Activated naive CD4-positive, alpha-beta T cell treated with anti-CD3 and anti-CD28 coated beads, Interleukin-2, amount 10 ng/mL, durations not matched to agents 7 days and 5 days (primary cell): ENCODE data around the gene ZNF771.
A peak's percentile ranks its signal among the peaks of the same experiment; 100 is the strongest.

Experiments used
- CTCF ChIA-PET: fragments of 350-600 bp; sonication (Branson Sonifier 250); formaldehyde crosslinking; loops from one replicate; lab custom pipeline; 2021; ENCODE audit warnings: antibody characterized with exemption; lab: Charles Lee
- DNase-seq: peaks from one replicate; pipeline ENCODE4 v3.0.0-alpha.2; 2020
- H3K27ac Mint-ChIP-seq: one replicate; pipeline ENCODE4 v1.8.0; 2021; ENCODE audit warnings: mild to moderate bottlenecking, moderate library complexity, mixed read lengths
- H3K27me3 Mint-ChIP-seq: one replicate; pipeline ENCODE4 v1.8.0; 2021; ENCODE audit warnings: mild to moderate bottlenecking, mixed read lengths
- H3K36me3 Mint-ChIP-seq: one replicate; pipeline ENCODE4 v1.8.0; 2021; ENCODE audit warnings: mixed read lengths
- H3K4me1 Mint-ChIP-seq: one replicate; pipeline ENCODE4 v1.8.0; 2021; ENCODE audit warnings: mixed read lengths
- H3K4me3 Mint-ChIP-seq: one replicate; pipeline ENCODE4 v1.8.0; 2021; ENCODE audit warnings: mild to moderate bottlenecking, moderate library complexity, mixed read lengths
- H3K9me3 Mint-ChIP-seq: one replicate; pipeline ENCODE4 v1.8.0; 2021; ENCODE audit warnings: mixed read lengths

Gene ZNF771

DNA sequence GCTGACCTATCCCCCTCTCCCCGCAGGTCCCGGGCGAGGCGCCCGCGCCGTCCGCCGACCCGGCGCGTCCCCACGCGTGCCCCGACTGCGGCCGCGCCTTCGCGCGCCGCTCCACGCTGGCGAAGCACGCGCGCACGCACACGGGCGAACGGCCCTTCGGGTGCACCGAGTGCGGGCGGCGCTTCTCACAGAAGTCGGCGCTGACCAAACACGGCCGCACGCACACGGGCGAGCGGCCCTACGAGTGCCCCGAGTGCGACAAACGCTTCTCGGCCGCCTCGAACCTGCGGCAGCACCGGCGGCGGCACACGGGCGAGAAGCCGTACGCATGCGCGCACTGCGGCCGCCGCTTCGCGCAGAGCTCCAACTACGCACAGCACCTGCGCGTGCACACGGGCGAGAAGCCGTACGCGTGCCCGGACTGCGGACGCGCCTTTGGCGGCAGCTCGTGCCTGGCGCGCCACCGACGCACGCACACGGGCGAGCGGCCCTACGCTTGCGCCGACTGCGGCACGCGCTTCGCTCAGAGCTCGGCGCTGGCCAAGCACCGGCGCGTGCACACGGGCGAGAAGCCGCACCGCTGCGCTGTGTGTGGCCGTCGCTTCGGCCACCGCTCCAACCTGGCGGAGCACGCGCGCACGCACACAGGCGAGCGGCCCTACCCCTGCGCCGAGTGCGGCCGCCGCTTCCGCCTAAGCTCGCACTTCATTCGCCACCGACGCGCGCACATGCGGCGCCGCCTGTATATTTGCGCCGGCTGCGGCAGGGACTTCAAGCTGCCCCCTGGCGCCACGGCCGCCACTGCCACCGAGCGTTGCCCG, 10.3 kb downstream of the ZNF771 start:
- CTCF ChIA-PET: interaction anchor here (0.7 to 1.4 kb wide), 5 partner anchors 8 to 198 kb away, joined by 3 to 14 read pairs (median 4); partner anchors contain the start of genes DCTPP1 and ZNF771
- peak overlapping the region; percentile 86 for H3K27ac Mint-ChIP-seq

DNA sequence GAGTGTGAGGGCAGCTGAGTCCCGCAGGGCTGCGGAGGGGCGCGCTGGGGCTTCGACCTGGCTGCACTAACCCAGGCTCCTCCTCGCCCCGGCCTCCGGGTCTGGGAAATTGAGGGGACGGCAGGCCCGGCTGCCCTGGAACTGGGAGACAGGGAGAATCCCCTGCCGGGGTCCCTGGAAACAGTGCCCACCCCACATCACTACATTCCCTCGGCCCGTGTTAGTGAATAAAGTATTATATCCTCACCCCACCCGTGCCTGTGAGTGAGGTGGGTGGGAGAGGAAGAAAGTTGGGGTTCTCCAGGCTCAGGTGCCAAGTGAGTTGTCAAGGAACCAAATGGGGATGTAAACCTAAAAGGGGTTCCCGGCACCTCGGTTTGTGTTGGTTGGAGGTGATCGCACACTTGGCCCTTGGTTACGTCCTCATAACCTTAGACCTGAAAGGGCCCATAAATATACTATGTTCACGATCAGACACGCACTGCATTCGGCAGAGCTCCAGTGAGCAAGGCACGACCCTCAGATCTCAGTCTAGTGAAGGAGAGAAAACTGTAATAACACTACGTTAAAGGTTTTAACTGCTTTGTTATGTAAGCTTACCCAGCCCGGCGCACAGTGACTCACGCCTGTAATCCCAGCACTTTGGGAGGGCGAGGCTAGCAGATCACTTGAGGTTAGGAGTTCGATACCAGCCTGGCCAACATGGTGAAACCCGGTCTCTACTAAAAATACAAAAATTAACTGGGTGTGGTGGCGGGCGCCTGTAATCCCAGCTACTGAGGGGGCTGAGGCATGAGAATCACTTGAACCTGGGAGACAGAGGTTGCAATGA, 11.2 kb downstream of the ZNF771 start:
- H3K9me3 Mint-ChIP-seq: no peaks in the 10 kb centered on the region
- peaks cover 35% of the 10 kb centered on the region for H3K4me1 Mint-ChIP-seq
- no peaks in the 10 kb centered on the region for H3K27me3 Mint-ChIP-seq
- CTCF ChIA-PET: interaction anchor here (0.7 to 2.2 kb wide), 6 partner anchors 9 to 197 kb away, joined by 3 to 14 read pairs (median 6); partner anchors contain the start of genes DCTPP1 and ZNF771
- H3K36me3 Mint-ChIP-seq: peaks cover 27% of the 10 kb centered on the region
- no peak for DNase-seq
- peak overlapping the region; percentile 59 for H3K4me3 Mint-ChIP-seq
- peak overlapping the region; percentile 86 for H3K27ac Mint-ChIP-seq

More for the DNA sequence above, 10.3 kb downstream of the ZNF771 start:
- Mint-ChIP-seq H3K27me3 (no peaks in the 10 kb centered on the region), H3K36me3 (peaks cover 26% of the 10 kb centered on the region), H3K9me3 (no peaks in the 10 kb centered on the region), H3K4me1 (peaks cover 35% of the 10 kb centered on the region), H3K4me3 (peak overlapping the region; percentile 59)
- peak; percentile 92 for DNase-seq

DNA sequence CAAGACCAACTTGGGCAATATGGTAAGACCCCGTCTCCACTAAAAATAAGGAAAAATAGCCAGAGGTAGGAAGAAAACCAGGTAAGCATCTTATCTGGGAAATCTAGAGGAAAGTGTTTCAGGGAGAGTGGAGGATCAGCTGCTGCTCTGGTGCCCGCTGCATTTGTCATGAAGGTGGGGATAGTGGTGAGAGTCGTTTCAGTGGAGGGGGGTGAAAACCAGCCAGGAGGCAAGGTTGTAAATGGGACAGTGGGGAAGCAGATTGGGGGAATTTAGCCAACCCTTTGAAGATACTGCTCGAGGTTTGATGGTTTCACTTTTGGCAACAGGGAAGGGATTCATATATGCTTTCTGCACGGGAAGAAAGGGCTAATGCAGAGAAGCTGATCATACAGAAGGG, 13.6 kb downstream of the ZNF771 start:
- H3K4me1 Mint-ChIP-seq: peaks cover 34% of the 10 kb centered on the region
- CTCF ChIA-PET: interaction anchor here (0.8 to 1.5 kb wide), 3 partner anchors 9 to 151 kb away, joined by 3 to 5 read pairs (median 4); partner anchors contain the start of gene DCTPP1
- peaks cover 32% of the 10 kb centered on the region for H3K36me3 Mint-ChIP-seq
- H3K27me3 Mint-ChIP-seq: no peaks in the 10 kb centered on the region
- H3K4me3 Mint-ChIP-seq: no peak overlapping the region
- no peaks in the 10 kb centered on the region for H3K9me3 Mint-ChIP-seq
- H3K27ac Mint-ChIP-seq: peak overlapping the region; percentile 6
- no peak for DNase-seq

DNA sequence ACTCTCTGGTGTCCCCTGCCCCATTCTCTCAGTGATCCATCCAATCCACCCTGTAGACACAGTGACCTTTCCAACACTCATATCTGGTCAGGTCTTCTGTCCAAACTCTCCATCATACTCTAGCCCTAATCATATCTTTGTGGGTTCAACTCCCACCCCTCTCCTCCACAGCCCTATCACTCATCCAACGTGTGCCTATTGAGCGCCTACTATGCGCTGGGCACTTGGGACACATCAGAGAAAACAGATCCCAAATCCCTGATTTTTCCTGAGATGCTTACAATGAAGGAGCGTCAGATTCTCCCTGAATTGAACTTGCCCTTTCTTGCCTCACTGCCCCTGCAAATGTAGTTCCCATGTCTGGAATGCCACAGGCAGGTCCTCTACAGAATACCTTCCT, 20.6 kb downstream of the ZNF771 start:
- Mint-ChIP-seq H3K9me3 (no peaks in the 10 kb centered on the region), H3K4me1 (peaks cover 17% of the 10 kb centered on the region), H3K4me3 (peak overlapping the region; percentile 2), H3K36me3 (peaks cover 24% of the 10 kb centered on the region), H3K27ac (peak overlapping the region; percentile 8), H3K27me3 (no peaks in the 10 kb centered on the region)
- DNase-seq: no peak
- CTCF ChIA-PET: no interaction called here

DNA sequence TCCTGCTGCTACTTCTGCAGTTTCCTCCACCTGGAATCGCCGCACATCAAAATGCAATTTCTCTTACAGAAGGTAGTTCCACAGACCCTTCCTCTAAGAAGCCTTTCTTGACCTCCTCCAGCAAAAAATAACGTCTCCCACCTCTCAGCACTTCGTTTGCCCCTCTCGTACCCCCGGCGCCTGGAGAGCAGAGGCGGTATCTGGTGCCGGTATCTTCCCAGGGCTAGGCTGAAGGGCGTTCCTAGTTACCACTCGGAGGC, 21.9 kb downstream of the ZNF771 start:
- Mint-ChIP-seq H3K36me3 (peaks cover 19% of the 10 kb centered on the region), H3K4me1 (peaks cover 23% of the 10 kb centered on the region), H3K27ac (no peak overlapping the region), H3K27me3 (no peaks in the 10 kb centered on the region), H3K9me3 (no peaks in the 10 kb centered on the region), H3K4me3 (no peak overlapping the region)
- DNase-seq: no peak
- CTCF ChIA-PET: interaction anchor here (0.6 to 4.0 kb wide), 44 partner anchors 9 to 337 kb away, joined by 3 to 27 read pairs (median 5); partner anchors contain the start of genes ITGAL, PRR14, SEPHS2 and TBX6

DNA sequence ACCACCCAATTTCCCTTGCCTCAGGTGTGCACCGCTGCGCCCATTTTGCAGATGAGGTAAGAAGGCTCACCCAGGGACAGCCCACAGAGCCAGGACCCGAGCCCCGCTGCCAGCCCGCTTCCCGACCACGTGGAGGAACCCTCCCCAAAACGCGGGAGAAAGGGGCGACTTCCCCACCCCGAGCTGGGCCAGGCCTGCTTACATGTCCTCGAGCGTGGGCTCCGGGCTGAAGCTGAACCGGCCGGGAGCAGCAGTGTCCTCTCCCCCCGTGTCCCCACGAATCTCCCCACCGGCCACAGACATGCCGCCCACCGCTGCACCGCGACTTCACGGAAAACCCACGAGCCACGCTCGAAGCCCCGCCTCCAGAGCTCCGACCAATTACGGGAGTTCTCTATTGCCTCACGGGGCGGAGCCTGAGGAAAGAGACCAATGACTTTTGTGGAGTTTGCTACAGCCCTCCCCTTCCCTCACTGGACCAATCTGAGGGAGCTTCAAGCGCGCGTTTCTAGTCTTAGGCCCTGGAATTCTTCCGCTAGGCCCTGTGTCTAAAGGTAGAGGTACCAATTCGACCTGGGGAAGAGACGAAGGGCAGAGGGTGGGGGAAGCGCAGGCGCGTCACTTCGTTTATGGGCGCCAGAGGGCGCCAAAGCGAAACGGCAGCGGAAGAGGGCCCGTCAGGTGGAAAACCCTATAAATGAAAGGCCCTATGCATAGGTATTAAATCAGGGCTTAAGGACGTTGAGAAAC, 22.4 kb downstream of the ZNF771 start, which contains the start of gene DCTPP1:
Gene DCTPP1, minus strand, starts transcription at position 353 of the 750 bp plus-strand sequence. Its CDS starts 50 bp downstream, at position 303.
- Mint-ChIP-seq H3K27ac (no peak within 1 kb of the TSS), H3K4me3 (no peak within 1 kb of the TSS), H3K4me1 (peaks cover 26% of the 10 kb centered on the region), H3K9me3 (no peaks in the 10 kb centered on the region), H3K36me3 (peaks cover 16% of the 10 kb centered on the region), H3K27me3 (no peaks in the 10 kb centered on the region)
- CTCF ChIA-PET: interaction anchor here (0.6 to 4.0 kb wide), 45 partner anchors 9 to 338 kb away, joined by 3 to 27 read pairs (median 5); partner anchors contain the start of genes ITGAL, PRR14, SEPHS2 and TBX6
- DNase-seq: peak; percentile 98

DNA sequence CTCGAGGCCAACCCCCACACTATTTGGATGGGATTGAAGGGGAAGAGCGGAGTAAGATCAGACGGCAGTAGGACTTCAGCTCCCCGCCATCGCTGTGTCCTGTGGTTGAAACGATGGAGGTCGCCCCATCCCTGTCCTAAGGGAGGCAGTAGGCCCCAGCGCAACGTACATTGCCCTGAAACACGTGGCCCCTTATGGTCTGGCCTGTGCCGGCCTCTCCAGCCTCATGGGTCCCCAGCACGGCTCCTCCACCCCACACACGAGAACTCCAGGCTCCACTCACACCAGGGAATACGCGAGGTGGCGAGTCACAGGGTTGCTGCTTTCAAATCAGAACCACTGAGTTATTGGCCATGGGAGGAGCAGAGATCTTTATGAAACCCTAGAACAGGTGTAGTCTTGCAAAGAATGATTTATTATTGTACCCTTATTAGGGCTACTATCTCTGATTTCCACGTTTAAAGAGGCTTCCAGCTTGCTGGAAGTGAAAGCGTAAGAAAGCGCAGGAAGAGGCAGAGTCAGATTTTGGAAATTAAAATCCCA, 23.1 kb downstream of the ZNF771 start:
- CTCF ChIA-PET: interaction anchor here (0.6 to 4.0 kb wide), 35 partner anchors 9 to 338 kb away, joined by 3 to 27 read pairs (median 6); partner anchors contain the start of genes ITGAL, PRR14, SEPHS2 and TBX6
- Mint-ChIP-seq H3K4me1 (peaks cover 28% of the 10 kb centered on the region), H3K4me3 (no peak overlapping the region), H3K9me3 (no peaks in the 10 kb centered on the region), H3K27me3 (no peaks in the 10 kb centered on the region), H3K27ac (no peak overlapping the region), H3K36me3 (peaks cover 15% of the 10 kb centered on the region)
- DNase-seq: no peak

DNA sequence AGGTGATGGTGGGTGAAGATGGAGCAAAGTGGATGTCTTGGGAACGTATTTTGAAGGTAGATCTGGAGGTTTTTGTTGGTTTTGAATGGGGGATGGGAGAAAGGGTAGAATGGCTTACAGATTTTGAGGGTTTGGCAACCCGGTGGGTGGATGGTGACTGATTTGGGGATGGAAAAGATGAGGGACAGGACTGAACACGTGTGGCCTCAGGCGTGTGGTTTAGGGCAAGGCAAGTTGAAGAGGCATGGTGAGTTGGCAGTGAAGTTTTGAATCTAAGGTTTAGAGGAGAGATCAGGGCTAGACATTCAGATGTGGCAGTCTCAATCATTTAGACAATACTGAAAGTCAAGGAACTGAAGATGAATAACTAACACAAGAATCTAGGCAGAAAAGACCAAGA, 27.4 kb downstream of the ZNF771 start:
- Mint-ChIP-seq H3K27ac (no peak overlapping the region), H3K4me1 (peaks cover 15% of the 10 kb centered on the region), H3K9me3 (no peaks in the 10 kb centered on the region), H3K36me3 (no peaks in the 10 kb centered on the region), H3K4me3 (no peak overlapping the region), H3K27me3 (peaks cover 4% of the 10 kb centered on the region)
- DNase-seq: no peak
- CTCF ChIA-PET: interaction anchor here (0.6 to 1.3 kb wide), 2 partner anchors 14 to 311 kb away, joined by 4 to 8 read pairs; no protein-coding TSS in a partner anchor

DNA sequence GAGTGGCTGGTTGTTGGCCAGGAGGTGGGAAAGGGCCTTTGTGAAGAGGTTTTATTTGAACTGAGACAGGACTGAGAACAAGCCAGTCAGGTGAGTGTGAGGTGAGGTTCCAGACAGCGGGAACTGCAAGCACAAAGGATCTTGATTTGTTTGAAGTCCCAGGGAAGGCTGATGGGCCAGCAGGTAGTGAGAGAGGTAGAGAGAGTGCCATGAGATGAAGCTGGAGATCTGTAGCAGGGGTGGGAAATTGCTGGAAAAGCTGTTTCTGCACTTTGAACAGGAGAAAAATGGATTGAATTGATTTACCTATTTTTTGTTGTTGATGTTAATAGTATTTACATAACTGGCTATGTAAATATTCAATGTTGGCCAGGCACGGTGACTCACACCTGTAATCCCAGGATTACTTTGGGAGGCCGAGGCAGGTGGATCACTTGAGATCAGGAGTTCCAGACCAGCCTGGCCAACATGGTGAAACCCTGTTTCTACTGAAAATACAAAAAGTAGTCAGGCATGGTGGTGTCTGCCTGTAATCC, 30.2 kb downstream of the ZNF771 start:
- DNase-seq: no peak
- Mint-ChIP-seq H3K9me3 (no peaks in the 10 kb centered on the region), H3K4me1 (peaks cover 16% of the 10 kb centered on the region), H3K36me3 (peaks cover 2% of the 10 kb centered on the region), H3K27me3 (peaks cover 4% of the 10 kb centered on the region), H3K4me3 (no peak overlapping the region), H3K27ac (no peak overlapping the region)
- CTCF ChIA-PET: interaction anchor here (1.0 kb wide), 1 partner anchor 91 kb away, joined by 3 read pairs; no protein-coding TSS in a partner anchor

DNA sequence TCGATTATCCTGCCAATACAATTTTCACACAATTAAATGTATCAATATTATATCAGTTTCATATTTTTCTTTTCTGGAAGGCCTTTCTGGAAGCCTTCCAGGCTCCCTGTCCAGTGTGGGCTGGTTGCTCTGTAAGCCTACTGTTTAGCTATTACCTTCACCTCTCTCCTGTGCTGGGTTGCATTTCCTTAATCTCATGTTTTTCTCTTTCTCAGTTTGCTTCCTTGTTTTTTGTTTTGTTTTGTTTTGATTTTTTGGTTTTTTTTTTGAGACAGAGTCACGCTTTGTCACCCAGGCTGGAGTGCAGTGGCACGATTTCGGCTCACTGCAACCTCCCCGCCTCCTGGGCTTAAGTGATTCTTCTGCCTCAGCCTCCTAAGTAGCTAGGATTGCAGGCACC, 31.4 kb downstream of the ZNF771 start:
- Mint-ChIP-seq H3K27me3 (peaks cover 4% of the 10 kb centered on the region), H3K36me3 (peaks cover 11% of the 10 kb centered on the region), H3K4me1 (peaks cover 23% of the 10 kb centered on the region), H3K27ac (no peak overlapping the region), H3K9me3 (no peaks in the 10 kb centered on the region), H3K4me3 (no peak overlapping the region)
- DNase-seq: no peak
- CTCF ChIA-PET: interaction anchor here (1.6 to 1.8 kb wide), 2 partner anchors 9 to 96 kb away, joined by 4 to 5 read pairs; partner anchors contain the start of gene DCTPP1

DNA sequence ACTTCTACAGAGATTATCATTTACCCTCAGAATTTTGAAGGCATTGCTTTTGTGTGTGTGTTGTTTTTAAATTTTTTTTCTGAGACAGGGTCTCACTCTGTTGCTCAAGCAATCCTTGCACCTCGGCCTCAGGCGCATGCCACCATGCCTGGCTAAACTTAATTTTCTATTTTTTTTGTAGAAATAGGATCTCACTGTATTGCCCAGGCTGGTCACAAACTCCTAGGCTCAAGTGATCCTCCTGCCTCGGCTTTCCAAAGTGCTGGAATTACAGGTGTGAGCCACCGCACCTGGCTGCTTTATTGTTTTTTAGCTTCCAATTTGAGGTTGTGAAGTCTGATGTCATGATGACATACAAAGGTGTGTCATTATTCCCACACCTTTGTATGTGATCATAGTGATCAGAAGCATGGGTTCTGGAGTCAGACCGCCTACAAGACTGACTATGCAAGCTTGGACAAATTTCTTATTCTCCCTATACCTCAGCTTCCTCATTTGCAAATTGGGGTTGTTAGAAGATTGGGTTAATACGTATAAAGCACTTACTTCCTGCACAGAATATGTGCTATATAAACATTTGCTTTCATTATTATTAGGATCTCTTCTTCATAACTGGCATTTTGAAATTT, 32.4 kb downstream of the ZNF771 start:
- CTCF ChIA-PET: interaction anchor here (1.6 to 1.8 kb wide), 2 partner anchors 10 to 95 kb away, joined by 4 to 5 read pairs; partner anchors contain the start of gene DCTPP1
- peaks cover 26% of the 10 kb centered on the region for H3K4me1 Mint-ChIP-seq
- no peak overlapping the region for H3K27ac Mint-ChIP-seq
- no peaks in the 10 kb centered on the region for H3K9me3 Mint-ChIP-seq
- no peak for DNase-seq
- no peak overlapping the region for H3K4me3 Mint-ChIP-seq
- H3K27me3 Mint-ChIP-seq: peaks cover 4% of the 10 kb centered on the region
- peaks cover 18% of the 10 kb centered on the region for H3K36me3 Mint-ChIP-seq

DNA sequence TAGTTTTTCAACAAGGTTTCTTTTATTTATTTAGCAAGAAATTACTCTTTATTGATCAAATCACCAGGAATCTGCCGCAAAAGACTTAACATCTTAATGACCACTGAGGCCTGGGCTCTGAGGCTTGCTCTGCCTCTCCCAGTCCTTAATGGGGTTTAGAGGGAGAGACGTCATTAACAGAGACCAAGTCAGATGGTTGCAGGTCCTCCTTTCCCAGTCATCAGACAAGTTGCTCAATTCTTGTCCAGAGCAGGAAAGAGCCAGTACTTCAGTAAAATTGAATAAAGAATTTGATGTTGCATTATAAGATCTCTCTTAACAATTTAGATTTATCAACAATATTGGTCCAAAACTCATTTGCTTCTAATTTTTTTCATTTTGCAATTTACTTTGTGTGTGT, 36.2 kb downstream of the ZNF771 start:
- DNase-seq: no peak
- CTCF ChIA-PET: interaction anchor here (1.0 to 2.6 kb wide), 4 partner anchors 13 to 171 kb away, joined by 3 to 12 read pairs (median 3); partner anchors contain the start of gene DCTPP1
- Mint-ChIP-seq H3K4me1 (peaks cover 47% of the 10 kb centered on the region), H3K9me3 (peaks cover 2% of the 10 kb centered on the region), H3K4me3 (peak overlapping the region; percentile 95), H3K27ac (peak overlapping the region; percentile 20), H3K36me3 (peaks cover 27% of the 10 kb centered on the region), H3K27me3 (no peaks in the 10 kb centered on the region)
